SK-N-SH (cell line): ENCODE data around the gene KIT.
A peak's percentile ranks its signal among the peaks of the same experiment; 100 is the strongest.

Experiments
- CHD2 ChIP-seq: fragments of 150-350 bp; IDR thresholded peaks from 2 replicates; pipeline ENCODE4 v1.6.1; 2018; ENCODE audit warnings: low read length; ENCODE audit not compliant: partially characterized antibody
- CTCF ChIP-seq: fragments of 200-600 bp; sonication (generic); IDR thresholded peaks from 2 replicates; pipeline ENCODE4 v1.6.1; 2017; ENCODE audit warnings: antibody characterized with exemption, mild to moderate bottlenecking, moderate library complexity
- EZH2phosphoT487 ChIP-seq: fragments of 200-600 bp; sonication (generic); IDR thresholded peaks from 2 replicates; pipeline ENCODE4 v1.6.1; 2017; ENCODE audit warnings: low read depth, mixed run types, mild to moderate bottlenecking, antibody characterized with exemption, moderate library complexity, borderline replicate concordance
- JUND ChIP-seq: IDR thresholded peaks from 2 replicates; pipeline ENCODE4 v1.4.0; 2012
- MAX ChIP-seq: IDR thresholded peaks from 2 replicates; pipeline ENCODE4 v1.4.0; 2012; ENCODE audit warnings: low read depth
- SMC3 ChIP-seq: IDR thresholded peaks from 2 replicates; pipeline ENCODE4 v1.6.1; 2012; ENCODE audit warnings: low read depth, low read length, improper control_type of control experiment
- TF ChIP-seq, protein P1 (sequence below): IDR thresholded peaks from 2 replicates; pipeline ENCODE4 v1.6.1; 2012; ENCODE audit warnings: mild to moderate bottlenecking, low read depth, low read length, moderate library complexity

- TF ChIP-seq MAX = peak; percentile 39; the same call in 1 of the 2 replicates
- no peak for TF ChIP-seq SMC3
- no peak for TF ChIP-seq EZH2phosphoT487
- peak; percentile 46 for TF ChIP-seq CTCF
- TF ChIP-seq JUND = no peak
- no peak for TF ChIP-seq CHD2
- TF ChIP-seq, protein P1, sequence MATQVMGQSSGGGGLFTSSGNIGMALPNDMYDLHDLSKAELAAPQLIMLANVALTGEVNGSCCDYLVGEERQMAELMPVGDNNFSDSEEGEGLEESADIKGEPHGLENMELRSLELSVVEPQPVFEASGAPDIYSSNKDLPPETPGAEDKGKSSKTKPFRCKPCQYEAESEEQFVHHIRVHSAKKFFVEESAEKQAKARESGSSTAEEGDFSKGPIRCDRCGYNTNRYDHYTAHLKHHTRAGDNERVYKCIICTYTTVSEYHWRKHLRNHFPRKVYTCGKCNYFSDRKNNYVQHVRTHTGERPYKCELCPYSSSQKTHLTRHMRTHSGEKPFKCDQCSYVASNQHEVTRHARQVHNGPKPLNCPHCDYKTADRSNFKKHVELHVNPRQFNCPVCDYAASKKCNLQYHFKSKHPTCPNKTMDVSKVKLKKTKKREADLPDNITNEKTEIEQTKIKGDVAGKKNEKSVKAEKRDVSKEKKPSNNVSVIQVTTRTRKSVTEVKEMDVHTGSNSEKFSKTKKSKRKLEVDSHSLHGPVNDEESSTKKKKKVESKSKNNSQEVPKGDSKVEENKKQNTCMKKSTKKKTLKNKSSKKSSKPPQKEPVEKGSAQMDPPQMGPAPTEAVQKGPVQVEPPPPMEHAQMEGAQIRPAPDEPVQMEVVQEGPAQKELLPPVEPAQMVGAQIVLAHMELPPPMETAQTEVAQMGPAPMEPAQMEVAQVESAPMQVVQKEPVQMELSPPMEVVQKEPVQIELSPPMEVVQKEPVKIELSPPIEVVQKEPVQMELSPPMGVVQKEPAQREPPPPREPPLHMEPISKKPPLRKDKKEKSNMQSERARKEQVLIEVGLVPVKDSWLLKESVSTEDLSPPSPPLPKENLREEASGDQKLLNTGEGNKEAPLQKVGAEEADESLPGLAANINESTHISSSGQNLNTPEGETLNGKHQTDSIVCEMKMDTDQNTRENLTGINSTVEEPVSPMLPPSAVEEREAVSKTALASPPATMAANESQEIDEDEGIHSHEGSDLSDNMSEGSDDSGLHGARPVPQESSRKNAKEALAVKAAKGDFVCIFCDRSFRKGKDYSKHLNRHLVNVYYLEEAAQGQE = no peak
These were observed 716 bp downstream of the KIT start for GRCh38 chr4:54658252-54659093.
